Measurements from ENCODE around the gene PLD6. TPM values are rescaled to one million over a fixed set of nuclear protein-coding genes. Genes with fewer than 3 reads are reported as not detected.

The PLD6 gene
- total and polyA plus RNA-seq, 3 donors from 2014 or later, result 39.9 to 44.2 (median 41.5) TPM

DNA sequence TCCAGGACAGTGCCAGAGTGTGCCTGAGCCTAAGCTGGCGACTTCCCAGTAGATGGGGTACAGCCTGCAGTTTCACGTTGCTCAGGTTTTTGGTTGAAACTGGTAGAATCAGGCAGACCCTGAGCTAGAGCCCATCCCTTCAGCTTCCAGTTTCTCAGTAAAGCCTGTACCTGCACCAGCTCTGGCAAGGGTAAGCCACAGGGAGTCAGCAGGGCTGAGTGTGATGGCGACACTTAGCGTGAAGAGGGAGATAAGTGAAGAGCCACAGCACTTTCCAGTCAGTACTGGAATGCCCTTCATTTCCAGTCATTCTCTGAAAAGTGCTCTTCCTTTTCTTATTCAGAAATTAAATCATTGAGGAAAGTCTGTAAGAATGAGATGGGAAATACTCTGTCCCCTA lies 22.4 kb downstream of the PLD6 start:
- no peak for TF ChIP-seq POLR2A (IDR thresholded peaks at IDR 0.05)
- TF ChIP-seq, protein P1, sequence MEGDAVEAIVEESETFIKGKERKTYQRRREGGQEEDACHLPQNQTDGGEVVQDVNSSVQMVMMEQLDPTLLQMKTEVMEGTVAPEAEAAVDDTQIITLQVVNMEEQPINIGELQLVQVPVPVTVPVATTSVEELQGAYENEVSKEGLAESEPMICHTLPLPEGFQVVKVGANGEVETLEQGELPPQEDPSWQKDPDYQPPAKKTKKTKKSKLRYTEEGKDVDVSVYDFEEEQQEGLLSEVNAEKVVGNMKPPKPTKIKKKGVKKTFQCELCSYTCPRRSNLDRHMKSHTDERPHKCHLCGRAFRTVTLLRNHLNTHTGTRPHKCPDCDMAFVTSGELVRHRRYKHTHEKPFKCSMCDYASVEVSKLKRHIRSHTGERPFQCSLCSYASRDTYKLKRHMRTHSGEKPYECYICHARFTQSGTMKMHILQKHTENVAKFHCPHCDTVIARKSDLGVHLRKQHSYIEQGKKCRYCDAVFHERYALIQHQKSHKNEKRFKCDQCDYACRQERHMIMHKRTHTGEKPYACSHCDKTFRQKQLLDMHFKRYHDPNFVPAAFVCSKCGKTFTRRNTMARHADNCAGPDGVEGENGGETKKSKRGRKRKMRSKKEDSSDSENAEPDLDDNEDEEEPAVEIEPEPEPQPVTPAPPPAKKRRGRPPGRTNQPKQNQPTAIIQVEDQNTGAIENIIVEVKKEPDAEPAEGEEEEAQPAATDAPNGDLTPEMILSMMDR (IDR thresholded peaks at IDR 0.05), result no peak
- H3K36me3 ChIP-seq (ENCODE audit: low read depth, missing control alignments), result no peaks in the 10 kb centered on the region
- intact Hi-C loops (cut with DNase I; ENCODE audit: low total_unique reads), result no loop called here
- H3K27ac ChIP-seq, result no peak overlapping the region
- 92 to 97% methylated on average over 4 of the region's 4 CpGs for WGBS, 2 donors
- DNase-seq, result no peak
- no peaks in the 10 kb centered on the region for H3K27me3 ChIP-seq
- no peak overlapping the region for H3K4me3 ChIP-seq
- peaks cover 20% of the 10 kb centered on the region for H3K4me1 ChIP-seq
- no peaks in the 10 kb centered on the region for H3K9me3 ChIP-seq

DNA sequence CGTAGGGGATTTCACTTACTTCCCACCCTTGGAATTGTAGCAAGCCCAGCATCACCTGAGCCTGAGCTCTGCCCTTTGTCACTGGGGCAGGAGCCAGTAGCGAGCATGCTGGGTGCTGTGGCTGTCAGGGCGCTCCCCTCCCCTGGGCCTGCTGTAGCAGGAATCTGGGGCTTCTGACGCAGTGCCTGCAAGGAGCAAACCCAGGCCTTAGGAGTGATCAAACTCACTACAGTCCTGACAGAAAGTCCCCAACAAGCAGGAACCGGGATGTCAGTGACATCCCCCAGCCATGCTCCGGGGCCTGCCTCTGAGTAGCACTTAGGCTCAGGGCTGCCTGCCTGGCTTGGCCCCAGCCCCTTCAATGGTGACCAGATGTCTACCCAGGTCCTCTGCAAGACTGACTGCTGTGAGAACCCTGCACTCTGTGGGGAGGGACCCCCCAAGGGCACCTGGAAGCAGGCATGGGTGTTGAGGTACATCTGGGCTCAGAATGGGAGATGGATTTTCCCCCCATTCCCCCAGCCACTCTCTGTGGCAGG lies 23.5 kb downstream of the PLD6 start:
- intact Hi-C loops (cut with DNase I; ENCODE audit: low total_unique reads), result no loop called here
- no peak for DNase-seq
- Histone ChIP-seq H3K36me3 (ENCODE audit: low read depth, missing control alignments) (no peaks in the 10 kb centered on the region), H3K27ac (no peak overlapping the region), H3K4me3 (no peak overlapping the region), H3K9me3 (no peaks in the 10 kb centered on the region), H3K27me3 (no peaks in the 10 kb centered on the region), H3K4me1 (peaks cover 20% of the 10 kb centered on the region)
- 80 to 82% methylated on average over 4 to 6 of the region's 6 CpGs for WGBS, 2 donors
- TF ChIP-seq, protein P1 (IDR thresholded peaks at IDR 0.05), result no peak
- TF ChIP-seq POLR2A (IDR thresholded peaks at IDR 0.05), result no peak

DNA sequence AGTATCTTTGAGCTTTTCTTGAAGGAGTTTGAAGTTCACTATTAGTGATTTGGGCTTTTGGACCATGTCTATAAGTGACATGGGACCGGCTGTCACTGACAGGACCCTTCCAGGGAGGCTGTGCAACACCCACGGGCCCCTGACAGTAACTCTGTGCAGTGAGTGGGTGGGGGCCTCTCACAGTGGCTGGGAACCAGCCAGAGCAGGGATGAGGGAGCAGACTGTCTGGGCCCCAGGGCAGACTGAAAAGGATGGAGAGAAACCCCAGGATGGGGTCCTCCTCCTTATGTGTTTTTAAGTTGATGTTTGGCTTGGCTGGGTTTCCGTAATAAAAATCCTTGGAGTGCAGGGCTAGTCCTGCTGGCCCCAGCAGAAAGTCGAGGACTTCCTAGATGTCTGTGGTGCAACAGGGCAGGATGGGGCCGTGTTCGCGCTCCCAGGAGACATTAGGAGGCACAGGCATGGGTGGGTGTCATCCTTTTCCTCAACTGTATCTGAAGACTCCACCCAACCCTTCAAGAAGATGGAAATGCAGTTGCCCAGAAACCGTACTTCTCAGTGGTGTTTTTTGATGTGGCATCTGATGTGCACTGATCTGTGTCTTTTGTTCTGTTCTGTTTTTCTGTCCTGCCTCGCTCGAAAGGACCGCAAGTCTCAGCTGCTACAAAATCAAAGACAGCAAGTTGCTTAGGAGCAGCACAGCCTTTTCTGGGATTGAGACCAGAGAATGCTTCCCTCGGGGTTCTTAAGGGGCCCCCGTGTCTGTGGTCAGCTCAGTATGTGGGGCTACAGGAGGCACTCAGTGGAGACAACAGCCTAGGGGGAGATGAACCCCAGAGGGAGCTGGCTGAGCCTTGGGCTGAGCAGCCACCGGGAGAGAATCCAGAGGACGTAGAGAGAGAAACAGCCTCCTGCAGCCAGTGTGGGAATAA lies 24.2 kb downstream of the PLD6 start:
- TF ChIP-seq POLR2A (IDR thresholded peaks at IDR 0.05), result no peak
- TF ChIP-seq, protein P1 (IDR thresholded peaks at IDR 0.05), result no peak
- WGBS, 2 donors, result 66 to 68% methylated on average over 12 to 15 of the region's 15 CpGs
- no peak overlapping the region for H3K27ac ChIP-seq
- H3K4me1 ChIP-seq, result peaks cover 15% of the 10 kb centered on the region
- no peaks in the 10 kb centered on the region for H3K36me3 ChIP-seq (ENCODE audit: low read depth, missing control alignments)
- DNase-seq, result no peak
- intact Hi-C loops (cut with DNase I; ENCODE audit: low total_unique reads), result no loop called here
- H3K27me3 ChIP-seq, result no peaks in the 10 kb centered on the region
- no peaks in the 10 kb centered on the region for H3K9me3 ChIP-seq
- no peak overlapping the region for H3K4me3 ChIP-seq

DNA sequence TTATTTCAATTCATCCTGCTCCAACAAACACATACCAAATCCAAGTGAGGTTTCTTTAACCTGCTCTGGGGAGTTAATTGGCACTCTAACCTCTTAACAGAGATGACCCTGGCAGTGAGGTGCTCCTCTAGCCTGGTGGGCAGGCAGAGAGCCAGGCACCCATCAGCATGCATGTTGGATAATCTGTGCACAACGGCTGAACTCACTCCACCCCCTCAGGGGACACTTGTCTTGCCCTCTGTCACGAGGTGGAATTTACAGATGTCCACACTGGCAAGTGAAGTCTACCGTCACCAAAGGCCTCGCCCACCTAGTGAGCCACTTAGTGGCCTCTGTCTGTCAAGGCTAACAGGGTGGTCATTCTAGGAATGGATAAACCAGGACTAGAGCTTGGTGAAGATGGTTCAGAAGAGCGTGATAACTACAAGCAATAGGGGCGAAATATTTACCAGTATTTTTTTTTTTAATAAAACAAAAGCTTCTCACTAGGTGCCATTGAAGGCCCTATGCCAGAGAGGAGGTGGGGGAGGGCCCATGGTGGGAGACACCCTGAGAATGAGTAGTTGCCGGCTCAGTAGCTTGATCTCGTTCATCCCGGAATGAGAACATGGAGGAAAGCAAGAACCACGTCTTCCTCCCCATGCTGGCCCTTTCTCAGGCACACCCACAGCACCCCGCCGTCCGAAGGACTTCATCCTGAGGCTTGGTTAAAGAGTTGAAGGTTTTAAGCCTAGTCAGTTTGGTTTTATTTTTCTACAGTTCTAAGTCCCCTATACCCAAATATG lies 25.2 kb downstream of the PLD6 start:
- WGBS, 2 donors, result 70 to 74% methylated on average over 13 of the region's 13 CpGs
- no peaks in the 10 kb centered on the region for H3K36me3 ChIP-seq (ENCODE audit: low read depth, missing control alignments)

More for the DNA sequence above, 25.2 kb downstream of the PLD6 start:
- H3K4me1 ChIP-seq, result peaks cover 7% of the 10 kb centered on the region
- no peak overlapping the region for H3K27ac ChIP-seq
- no peak for DNase-seq
- TF ChIP-seq, protein P1 (IDR thresholded peaks at IDR 0.05), result no peak
- TF ChIP-seq POLR2A (IDR thresholded peaks at IDR 0.05), result no peak
- H3K27me3 ChIP-seq, result no peaks in the 10 kb centered on the region
- no peaks in the 10 kb centered on the region for H3K9me3 ChIP-seq
- intact Hi-C loops (cut with DNase I; ENCODE audit: low total_unique reads), result no loop called here
- no peak overlapping the region for H3K4me3 ChIP-seq

Data from testis (tissue), 3 donors.